ENCODE data around the gene INTS3.

GRCh38 chr1:153746174-153746573 lies 18.3 kb downstream of the INTS3 start:
- TF ChIP-seq CTCF (IDR thresholded peaks at IDR 0.05) (no peak), EP300 (IDR thresholded peaks at IDR 0.05) (no peak), POLR2AphosphoS5 (IDR thresholded peaks at IDR 0.05) (no peak), POLR2A (IDR thresholded peaks at IDR 0.05) (no peak)

Measured in suprapubic skin (tissue), 4 donors.